GM21367 (cell line): ENCODE data around the gene CRADD.
"Not testable (repeated sequence)": the region's sequence is repeated elsewhere in the genome, so short reads cannot be mapped to it uniquely, and the experiment has no call there.

ENCODE experiments used
- ATAC-seq: cut with Tn5 transposase; IDR thresholded peaks from one replicate; pipeline ENCODE4 v1.9.1; 2021; ENCODE audit not compliant: unreplicated experiment

CRADD gene

DNA sequence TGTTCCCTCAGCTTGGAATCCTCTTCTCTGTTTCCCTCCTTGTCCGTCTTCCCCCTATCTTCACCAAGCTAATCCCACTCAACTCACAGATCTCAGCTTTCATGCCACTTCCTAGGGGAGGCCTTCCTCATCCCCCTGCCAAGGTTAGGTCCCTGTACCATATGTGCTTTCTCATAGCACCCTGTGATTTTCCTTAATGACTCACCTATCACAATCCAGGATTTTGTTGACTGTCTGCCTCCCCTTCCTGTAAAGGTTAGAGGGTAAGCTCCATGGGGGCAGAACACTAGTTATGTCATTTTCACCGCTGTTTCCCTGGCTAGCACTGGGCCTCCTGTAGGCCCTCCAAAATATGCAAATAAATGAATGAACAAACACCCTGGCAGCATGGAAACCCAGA lies 57.6 kb downstream of the CRADD start:
- ATAC-seq, result no peak

DNA sequence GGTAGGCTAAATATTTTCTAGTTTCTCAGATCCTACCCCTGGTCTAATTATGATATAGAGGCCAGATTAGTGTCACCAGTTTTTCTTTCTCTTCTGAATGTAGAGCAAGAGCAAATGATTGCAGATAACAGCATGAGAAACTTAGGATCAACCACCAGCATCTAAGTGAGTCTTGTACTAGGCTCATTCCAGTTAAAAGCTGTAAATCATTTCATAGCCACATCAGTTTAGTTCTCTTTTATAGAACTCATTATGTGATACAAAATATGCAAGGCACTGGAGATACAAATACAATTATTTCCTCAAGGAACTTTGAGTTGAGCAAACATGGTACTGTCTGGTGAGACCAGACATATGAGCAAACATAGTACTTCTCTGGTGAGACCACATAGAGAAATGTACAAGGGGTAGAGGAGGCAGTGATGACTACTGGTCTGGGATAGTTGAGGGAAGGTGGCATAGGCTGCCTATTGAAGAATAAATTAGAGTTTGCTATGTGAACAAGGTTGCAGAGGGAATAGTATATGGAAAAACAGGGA lies 59.5 kb downstream of the CRADD start:
- no peak for ATAC-seq

DNA sequence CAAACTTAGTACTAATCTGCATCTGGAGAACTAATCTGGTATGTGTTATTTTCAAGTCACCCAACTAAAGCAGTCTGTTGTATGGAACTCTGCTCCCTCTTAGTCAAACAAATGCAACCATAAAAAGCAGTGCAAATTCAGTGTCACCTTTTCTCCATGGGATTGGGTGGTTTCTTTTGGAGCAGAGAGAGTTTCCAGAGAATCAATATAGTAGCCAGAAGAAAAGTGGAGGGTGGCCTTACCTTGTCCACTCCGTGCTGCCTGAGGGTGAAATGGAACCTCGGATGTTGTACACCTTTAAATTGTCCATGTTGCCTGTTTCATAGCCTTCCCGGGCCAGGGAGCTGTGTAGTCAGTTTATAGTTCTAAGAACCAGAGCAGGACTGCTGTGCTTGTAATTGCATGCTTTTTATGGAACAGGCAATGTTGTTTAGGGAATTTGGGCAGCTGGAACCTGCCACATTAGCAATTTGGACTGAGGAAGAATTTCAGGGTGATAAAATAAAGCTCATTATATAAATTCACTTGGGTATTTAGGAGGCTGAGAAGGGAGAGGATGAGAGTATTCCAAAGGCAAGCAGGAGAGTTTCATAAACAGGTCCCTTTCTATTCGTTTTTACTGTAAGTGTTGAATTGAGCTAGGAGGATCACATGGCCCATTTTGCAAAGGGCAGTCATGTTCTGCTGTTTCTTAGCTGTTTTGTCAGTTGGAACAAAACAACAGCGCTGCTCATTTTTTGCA lies 60.5 kb downstream of the CRADD start:
- ATAC-seq, result no peak

DNA sequence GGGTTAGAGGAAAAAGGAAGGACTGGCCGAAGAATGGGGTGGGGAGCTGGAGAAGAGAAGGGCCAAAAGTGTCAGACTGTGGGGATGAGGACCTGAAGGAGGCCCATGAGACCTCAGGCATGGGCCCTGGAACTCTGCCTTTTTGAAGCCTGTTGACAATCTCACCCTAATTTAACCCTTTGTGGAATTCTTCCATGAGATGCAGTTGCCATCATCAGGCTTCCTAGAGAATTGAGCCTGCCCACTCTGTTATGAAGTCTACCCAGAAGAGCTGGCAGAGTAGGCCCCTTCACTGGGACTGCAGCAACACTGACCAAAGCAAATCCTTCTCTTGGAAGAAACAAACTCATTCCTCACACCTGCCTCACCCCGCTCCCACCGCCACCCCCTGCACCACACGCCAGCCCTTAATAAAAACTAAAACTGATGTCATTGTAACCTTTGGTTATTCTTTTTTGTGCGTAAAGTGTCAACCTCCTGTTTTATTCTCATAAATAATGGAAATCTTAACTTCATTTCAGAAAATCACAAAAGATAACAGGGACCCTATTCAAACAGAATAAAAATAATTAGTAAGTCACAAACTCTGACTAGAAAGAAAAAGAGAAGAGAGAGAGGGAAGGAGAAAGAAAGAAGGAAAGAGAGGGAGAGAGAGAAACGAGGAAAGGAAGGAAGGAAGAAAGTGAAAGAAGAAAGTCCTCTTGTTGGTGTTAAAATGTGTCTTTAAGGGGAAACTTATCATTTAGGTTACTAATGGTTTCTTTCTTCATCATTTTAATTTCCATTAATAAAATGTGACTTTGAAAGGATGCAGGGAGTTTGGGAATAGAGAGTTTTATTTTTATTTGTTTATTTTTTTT lies 61.3 kb downstream of the CRADD start:
- no peak for ATAC-seq

DNA sequence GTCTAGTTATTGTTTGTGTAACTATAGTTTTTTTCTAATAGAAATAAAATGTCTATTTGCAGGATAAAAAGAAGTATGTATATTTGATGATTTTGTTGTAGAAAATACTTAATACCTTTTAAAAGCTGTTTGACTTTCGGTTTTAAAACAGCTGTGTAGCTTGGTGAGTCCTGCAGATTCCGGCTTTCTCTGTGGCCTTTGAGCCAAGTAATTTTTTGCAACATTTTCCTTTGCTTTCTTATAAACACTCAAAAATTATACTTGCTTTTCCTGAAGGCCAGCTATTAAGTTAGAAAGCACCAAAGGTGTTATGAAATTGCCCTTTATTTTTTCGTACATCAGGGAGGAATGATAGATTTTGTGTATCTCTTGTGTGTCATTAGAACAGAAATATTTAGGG lies 63.6 kb downstream of the CRADD start:
- no peak for ATAC-seq

DNA sequence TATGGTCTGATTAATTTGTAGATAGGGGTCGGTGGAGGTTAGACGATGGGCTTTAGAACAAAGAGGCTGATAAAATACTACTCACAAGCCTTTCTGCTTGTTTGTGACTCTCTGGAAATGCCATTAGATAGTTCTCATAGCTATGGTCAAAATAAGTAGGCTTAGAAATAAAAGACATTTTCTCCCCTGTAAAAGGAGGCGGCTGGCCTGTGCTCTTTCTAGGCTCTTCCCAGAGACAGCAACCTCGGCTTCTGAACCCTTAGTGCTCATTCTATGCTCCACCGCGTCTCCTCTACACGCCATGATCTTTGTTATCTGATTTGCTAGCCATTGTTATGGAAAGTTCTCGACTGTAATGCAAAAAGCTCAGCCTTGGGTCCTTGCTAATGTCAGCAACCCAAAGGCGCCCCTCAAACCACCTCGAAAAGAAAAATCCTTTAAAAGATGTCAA lies 64.5 kb downstream of the CRADD start:
- peak; percentile 17 for ATAC-seq

DNA sequence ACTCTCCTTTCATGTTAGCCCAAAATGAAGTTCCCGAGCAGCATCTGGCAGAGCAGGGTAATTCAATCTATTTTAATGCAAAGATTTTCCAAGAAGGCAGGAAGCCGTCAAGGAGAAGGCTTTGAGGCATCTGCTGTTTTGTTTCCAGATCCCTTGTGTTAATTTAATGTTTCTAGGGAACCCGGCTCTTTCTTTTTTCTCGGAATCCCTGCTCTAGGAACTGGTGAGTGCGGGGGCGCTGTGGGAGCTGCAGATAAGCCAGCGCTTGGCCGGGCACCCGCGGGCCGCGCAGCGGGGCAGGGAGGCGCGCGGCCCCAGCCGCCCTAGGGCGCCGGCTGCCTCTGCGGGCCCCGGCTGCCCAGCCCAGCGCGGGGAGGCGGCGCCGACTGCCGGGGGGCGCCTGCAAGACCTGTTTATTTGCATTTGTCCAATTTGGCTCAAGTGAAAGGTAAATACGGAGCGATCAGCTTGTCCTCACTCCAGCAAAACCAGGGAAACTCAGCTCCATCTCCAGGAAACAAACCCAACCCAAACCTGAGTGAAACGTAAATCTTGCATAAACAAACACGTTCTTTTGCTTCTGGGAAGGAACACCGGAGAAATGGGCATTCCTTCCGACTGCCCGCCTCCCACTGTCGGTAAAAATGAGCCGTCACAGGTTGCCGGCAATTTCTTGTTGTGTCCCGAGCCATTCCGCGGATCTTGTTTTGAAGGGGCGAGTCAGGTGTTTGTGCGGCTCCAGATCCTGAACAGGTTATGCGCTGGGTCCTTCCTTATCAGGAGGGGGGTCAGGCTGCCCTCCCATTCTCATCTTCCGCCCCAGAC lies 65.1 kb downstream of the CRADD start:
- peak; percentile 58 for ATAC-seq

DNA sequence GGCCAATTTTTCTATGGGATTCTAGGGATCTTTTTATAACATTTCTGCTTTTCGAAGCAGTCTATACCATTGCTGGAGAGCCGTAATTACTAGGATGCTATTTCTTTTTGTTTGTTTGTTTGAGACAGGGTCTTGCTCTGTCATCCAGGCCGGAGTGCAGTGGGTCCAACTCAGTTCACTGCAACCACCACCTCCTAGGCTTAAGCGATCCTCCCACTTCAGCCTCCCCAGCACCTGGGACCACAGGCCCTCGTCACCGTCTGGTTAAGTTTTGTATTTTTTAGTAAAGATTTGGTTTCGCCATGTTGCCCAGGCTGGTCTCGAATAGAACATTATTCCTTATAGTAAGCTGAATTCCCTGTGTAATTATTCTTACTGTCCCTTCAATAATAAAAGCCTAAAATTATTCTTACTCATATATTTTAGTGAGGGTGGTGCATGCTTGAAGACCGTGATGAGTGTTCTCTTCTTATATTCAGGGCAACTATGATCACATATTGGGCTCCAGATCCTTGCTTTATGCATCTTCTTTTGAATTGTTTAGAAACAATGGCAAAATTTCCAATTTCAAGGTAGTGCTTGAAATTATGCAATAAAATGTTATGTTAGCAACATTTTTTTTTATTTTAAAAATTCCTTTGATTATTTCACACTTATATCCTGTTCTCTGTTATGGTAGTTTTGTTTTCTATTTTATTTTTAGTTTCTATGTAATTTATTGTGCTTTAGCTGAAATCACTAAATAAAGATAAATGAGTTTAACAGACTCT lies 66.2 kb downstream of the CRADD start:
- ATAC-seq, result no peak

DNA sequence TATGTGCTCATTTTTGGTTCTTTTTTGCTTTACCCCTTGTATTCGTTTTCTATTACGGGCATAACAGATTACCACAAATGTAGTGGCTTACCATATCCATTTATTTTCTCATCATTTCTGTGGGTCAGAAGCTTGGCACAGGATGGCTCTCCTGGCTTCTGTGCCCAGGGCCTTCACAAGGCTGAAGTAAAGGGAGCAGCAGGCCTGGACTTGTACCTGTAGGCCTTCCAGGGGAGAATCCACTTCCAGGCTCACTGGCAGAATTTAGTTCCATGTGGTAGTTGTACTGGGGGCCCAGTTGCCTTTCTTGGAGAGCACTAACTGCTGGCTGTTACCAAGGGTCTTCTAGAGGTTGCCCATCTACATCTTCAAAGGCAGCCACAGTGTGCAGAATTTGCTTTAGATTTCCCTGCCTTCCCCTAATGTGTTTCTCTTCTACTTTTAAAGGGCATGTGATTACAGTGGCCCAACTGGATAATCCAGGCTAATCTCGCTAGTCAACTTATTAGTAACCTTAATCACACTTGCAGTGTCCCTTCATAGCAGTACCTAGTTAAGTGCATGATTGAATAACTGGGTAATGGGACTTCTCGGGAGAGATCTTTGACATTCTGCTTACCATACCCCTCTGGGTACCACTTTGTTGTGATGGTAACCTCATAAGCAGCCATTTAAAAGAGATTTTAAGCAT lies 67.0 kb downstream of the CRADD start:
- no peak for ATAC-seq

DNA sequence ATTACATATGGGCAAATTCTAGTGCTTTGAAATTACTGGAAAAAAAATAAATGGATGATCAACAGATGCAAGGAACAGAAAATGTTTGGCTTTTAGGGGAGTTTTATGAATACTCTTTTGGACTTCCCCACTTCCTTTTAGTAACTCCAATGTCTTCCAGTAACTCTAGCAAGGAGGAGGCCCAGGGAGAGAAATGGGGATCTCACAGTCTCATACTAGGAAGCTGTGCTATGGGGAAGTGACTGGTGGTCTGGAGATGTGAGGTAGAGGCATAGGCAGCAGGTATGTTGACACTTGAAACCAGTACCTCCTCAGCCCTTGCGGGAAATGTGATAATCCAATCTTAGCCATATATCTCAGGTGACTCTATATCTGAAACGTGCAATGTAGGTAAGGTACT lies 68.1 kb downstream of the CRADD start:
- ATAC-seq, result no peak

DNA sequence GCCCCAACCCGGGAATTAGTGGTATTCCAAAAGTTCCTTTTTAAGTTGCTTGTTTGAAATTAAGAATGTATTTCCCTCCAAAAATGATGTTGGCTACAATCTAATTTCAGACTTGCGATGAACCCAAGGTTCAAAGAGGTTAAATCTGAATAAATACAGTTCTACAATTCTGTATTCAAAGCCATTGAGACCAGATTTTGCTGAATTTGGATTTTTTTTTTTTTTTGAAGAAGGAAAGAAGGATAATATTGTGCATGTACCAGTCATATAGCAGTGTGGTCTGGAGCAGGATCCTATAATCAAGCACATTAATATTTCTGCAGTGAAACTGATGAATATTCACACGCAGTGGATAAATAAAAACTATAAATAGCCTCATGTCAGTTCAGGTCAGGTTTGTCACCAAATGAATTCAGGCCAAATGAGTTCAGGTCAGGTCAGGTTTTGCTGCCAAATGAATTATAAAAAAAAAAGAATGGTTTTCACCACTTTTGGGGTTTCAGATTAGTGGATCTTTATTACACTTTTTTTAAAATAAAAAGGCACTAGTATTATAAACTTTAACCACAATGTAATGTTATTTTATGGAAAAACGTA lies 69.5 kb downstream of the CRADD start:
- no peak for ATAC-seq

DNA sequence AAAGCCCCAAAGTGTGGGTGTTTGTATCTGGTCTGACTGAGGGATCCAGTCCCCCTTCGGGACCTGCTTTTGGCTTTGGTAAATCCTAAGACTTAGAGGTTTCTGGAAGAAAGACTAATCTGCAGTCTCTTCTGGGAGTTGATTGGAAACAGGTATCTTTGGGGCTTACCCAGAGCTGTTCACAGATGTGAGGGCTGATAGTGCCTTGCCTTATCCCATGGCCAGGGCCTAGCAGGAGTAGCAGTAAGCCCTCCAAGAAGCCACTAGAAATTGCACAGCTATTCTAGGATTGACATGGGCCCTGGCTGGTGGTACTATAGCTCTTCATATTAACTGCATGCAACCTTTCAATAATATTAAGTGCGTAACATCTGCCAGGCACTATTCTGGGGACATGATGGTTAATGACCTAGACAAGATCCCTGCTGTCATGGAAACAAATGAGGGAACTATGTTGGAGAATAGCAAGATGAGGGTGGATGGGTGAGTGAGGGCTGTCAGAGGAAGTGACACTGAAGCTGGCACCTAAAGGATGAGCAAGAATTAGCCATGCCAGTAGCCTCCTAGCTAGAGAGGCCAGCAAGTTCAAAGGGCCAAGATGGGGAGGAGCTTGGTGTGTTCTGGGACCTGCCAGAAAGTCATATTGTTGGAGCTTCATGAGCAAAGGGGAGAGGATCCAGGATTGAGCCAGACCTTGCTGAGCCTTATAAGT lies 71.7 kb downstream of the CRADD start:
- no peak for ATAC-seq

DNA sequence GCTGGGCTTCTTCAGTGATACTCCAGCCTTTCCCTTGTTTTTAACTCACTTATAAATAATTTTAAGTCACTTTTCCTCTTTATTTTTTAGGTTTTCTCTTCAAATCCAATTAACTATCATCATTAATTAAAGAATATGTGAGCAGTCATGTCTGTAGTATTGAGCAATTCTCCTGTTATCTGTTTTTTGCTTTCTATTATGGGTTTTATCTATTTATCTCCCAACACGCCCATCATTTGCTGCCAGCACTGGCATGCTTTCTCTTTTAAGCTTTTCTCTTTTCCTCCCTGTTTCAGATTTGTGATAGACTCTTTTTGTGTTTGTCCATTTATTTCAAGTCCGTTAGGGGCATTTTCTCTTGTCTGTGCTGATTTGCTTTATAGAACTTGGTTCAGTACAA lies 72.3 kb downstream of the CRADD start:
- no peak for ATAC-seq

DNA sequence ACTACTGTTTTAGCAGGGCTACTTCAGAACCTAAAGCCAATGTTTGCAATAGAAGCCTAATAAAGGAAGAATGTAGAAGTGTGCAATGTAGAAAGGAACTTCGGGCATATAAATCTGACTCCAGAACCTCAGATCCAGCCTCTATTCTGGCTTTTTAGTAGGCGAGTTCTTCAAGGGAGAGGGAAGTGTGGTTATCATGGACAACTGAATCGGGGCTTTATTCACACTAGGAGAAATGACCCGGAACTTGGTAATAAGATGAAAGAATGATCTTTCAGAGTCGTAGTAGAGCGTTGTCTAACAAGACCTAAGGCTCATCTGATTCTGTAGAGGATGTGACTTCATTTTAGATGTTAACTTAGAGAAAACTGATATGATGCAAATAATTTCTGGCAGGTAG lies 72.9 kb downstream of the CRADD start:
- no peak for ATAC-seq

DNA sequence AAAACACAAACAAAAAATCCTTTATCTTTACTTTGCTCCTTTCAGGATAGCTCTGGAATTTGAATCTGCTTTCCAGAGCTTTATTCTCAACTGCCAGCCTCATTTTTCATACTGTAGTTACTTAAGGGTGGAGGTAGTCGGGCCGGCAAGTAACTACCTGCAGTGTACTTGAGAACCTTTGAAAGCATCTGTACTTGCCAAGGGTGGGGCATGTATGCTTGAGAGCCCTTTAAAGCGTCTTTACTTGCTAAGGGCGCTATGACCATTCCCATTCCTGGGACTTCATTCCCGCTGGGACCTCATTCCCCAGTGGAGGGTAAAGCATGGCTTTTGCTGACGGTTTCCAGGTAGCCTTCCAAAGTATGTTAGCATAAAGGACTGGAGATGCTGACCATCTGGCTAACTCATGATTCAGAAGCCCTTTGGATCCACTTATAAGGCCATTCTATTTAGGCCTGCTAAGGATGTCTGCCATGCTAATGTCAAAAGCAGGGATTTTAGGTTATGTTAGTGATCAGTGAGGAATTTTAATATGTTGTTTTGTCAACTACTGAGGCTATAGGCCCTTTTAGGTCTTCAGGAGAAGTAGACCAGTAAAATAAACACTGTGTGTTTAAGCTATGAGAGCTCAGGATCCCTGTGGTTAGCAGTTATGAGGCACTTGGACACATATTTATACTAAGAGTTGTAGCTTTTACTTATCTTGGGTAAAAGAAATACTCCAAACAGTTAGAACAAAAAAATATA lies 74.9 kb downstream of the CRADD start:
- no peak for ATAC-seq

DNA sequence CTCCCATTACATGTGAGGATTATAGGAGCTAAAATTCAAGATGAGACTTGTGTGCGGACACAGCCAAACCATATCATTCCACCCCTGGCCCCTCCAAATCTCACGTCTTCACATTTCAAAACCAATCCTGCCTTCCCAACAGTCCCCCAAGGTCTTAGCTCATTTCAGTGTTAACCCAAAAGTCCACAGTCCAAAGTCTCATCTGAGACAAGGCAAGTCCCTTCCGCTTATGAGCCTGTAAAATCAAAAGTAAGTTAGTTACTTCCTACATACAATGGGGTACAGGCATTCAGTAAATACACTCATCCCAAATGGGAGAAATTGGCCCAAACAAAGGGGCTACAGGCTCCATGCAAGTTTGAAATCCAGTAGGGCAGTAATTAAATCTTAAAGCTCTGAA lies 76.1 kb downstream of the CRADD start:
- no peak for ATAC-seq

DNA sequence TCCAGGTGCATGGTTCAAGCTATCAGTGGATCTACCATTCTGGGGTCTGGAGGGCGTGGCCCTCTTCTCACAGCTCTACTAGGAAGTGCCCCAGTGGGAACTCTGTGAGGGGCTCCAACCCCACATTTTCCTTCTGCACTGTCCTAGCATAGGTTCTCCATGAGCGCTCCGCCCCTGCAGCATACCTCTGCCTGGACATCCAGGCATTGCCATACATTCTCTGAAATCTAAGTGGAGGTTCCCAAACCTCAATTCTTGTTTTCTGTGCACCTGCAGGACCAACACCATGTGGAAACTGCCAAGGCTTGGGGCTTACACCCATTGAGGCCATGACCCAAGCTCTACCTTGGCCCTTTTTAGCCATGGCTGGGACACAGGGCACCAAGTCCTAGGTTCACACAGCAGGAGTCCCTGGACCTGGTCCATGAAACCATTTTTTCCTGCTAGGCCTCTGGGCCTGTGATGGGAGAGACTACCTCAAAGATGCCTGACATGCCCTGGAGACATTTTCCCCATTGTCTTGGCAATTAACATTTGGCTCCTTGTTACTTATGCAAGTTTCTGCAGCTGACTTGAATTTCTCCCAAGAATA lies 76.8 kb downstream of the CRADD start:
- no peak for ATAC-seq

DNA sequence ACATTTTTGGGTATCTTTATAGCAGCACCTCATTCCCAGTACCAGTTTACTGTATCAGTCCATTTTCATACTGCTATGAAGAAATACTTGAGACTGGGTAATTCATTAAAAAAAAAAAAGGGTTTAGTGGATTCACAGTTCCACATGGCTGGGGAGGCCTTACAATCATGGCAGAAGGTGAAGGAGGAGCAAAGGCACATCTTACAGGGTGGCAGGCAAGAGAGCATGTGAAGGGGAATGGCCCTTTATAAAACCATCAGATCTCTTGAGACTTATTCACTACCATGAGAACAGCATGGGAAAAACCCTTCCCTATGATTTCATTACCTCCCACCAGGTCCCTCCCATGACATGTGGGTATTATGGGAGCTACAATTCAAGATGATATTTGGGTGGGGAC lies 77.7 kb downstream of the CRADD start:
- not testable (repeated sequence) for ATAC-seq
